Body of pancreas (tissue), 4 donors: ENCODE results near the gene MLH1. TPM values are rescaled to one million over a fixed set of nuclear protein-coding genes. Genes with fewer than 3 reads are reported as not detected.

Source experiments
- ATAC-seq: fragments of 150-250 bp; one replicate; pipeline ENCODE4 v1.9.1; 2016
- DNase-seq, 4 donors: peaks; one replicate each; pipeline ENCODE4 v3.0.0-alpha.2; 2019
- H3K27ac ChIP-seq, 4 donors: fragments of 200-600 bp; sonication (generic); 1 replicate in 3 of 4; 2 replicates in 1 of 4; pipeline versions ENCODE4 v1.5.1 to v1.6.1; 2016 to 2019; ENCODE audit warnings: mild to moderate bottlenecking in 1 of 4, mixed read lengths in 1 of 4, moderate library complexity in 1 of 4
- H3K27me3 ChIP-seq, 2 donors: fragments of 200-600 bp; sonication (generic); one replicate each; pipeline ENCODE4 v1.6.0; 2016; ENCODE audit warnings: mild to moderate bottlenecking in 1 of 2
- H3K36me3 ChIP-seq, 2 donors: fragments of 200-600 bp; sonication (generic); replicated peaks in 1 of 2; 2 replicates each; pipeline ENCODE4 v1.5.1; 2016; ENCODE audit warnings: low read depth in 2 of 2; ENCODE audit not compliant: insufficient read depth in 1 of 2
- H3K4me1 ChIP-seq: fragments of 200-600 bp; sonication (generic); one replicate; pipeline ENCODE4 v1.6.0; 2016
- H3K4me3 ChIP-seq, 2 donors: fragments of 200-600 bp; sonication (generic); 1 replicate in 1 of 2; 2 replicates in 1 of 2; pipeline ENCODE4 v1.5.1; 2016 to 2019
- H3K9me3 ChIP-seq, 3 donors: fragments of 200-600 bp; sonication (generic); 1 replicate in 2 of 3; 2 replicates in 1 of 3; pipeline ENCODE4 v1.5.1; 2016
- CTCF ChIP-seq, 7 experiments: fragments of 450-650 bp in 4 of 7; fragments of 200-600 bp in 3 of 7; sonication (generic) in 3 of 7; IDR thresholded peaks; one replicate each; pipeline ENCODE4 v1.5.1; 2016 to 2019; ENCODE audit warnings: antibody characterized with exemption in 7 of 7
- POLR2A ChIP-seq, 3 donors: fragments of 450-650 bp; IDR thresholded peaks; one replicate each; pipeline ENCODE4 v1.6.1; 2016; ENCODE audit warnings: antibody characterized with exemption in 3 of 3, mild to moderate bottlenecking in 2 of 3
- WGBS, 2 donors: methylation state at CpG; one replicate each; pipeline ENCODE4 v1.1.5; 2017; 5-methylcytosine and 5-hydroxymethylcytosine counted together
- intact Hi-C: fragments of 100-400 bp; cut with DNase I; formaldehyde crosslinking; loops from one replicate; pipeline ENCODE4 v1.15.1; 2023
- total RNA-seq, 2 donors: library from RNA; depleted of rRNA; stranded (reverse); fragments of >200 nt; gene quantifications; one replicate each; pipeline ENCODE4 v1.1.0, GENCODE V29; 2016

Gene MLH1
- total RNA-seq: 10 to 100 TPM; 16.9 to 38.9 TPM

DNA sequence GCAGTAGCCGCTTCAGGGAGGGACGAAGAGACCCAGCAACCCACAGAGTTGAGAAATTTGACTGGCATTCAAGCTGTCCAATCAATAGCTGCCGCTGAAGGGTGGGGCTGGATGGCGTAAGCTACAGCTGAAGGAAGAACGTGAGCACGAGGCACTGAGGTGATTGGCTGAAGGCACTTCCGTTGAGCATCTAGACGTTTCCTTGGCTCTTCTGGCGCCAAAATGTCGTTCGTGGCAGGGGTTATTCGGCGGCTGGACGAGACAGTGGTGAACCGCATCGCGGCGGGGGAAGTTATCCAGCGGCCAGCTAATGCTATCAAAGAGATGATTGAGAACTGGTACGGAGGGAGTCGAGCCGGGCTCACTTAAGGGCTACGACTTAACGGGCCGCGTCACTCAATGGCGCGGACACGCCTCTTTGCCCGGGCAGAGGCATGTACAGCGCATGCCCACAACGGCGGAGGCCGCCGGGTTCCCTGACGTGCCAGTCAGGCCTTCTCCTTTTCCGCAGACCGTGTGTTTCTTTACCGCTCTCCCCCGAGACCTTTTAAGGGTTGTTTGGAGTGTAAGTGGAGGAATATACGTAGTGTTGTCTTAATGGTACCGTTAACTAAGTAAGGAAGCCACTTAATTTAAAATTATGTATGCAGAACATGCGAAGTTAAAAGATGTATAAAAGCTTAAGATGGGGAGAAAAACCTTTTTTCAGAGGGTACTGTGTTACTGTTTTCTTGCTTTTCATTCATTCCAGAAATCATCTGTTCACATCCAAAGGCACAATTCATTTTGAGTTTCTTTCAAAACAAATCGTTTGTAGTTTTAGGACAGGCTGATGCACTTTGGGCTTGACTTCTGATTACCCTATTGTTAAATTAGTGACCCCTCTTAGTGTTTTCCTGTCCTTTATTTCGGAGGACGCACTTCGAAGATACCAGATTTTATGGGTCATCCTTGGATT is at the start of gene MLH1:
Gene MLH1, plus strand, starts transcription at position 193 of the 958 bp plus-strand sequence. Its CDS starts 30 bp downstream, at position 223.
- H3K4me3 ChIP-seq: peak within 1 kb of the TSS; percentile 38 to 41
- 0 to 1% methylated on average over 38 to 47 of the region's 47 CpGs for WGBS, 2 donors
- peaks cover 0 to 2% of the 10 kb centered on the region in 2 donors for H3K36me3 ChIP-seq
- H3K9me3 ChIP-seq: no peaks in the 10 kb centered on the region
- H3K4me1 ChIP-seq: peaks cover 45% of the 10 kb centered on the region
- TF ChIP-seq CTCF (IDR thresholded peaks at IDR 0.05) (peak in 1 of 7 experiments; percentile 5), POLR2A (IDR thresholded peaks at IDR 0.05) (peak; percentile 57 to 74 (median 69))
- H3K27ac ChIP-seq: peak within 1 kb of the TSS; percentile 93 to 99 (median 95)
- ATAC-seq: peak; percentile 93
- peak; percentile 95 to 100 (median 100) for DNase-seq
- H3K27me3 ChIP-seq: no peaks in the 10 kb centered on the region
- intact Hi-C loops: no loop called here

DNA sequence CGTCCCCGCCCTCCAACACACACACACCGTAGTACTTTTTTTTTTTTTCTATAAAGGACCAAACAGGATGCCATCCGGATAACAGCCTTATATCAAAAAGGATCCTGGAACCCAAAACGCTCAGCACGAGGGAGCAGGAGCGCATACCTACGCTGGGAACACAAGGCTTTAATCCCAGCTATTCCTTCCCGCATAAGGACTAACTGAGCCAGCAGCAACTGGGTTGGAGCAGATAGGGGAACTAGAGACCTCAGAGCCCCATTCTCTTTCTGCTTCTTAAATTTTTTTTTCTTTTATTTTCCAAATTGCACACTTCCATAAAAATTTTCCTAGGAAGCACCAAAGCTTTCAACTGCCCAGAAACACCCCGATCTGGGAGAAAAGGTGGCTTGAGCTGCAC is 49.7 kb upstream of the MLH1 start:
- Histone ChIP-seq H3K36me3 (no peaks in the 10 kb centered on the region), H3K27me3 (no peaks in the 10 kb centered on the region), H3K9me3 (no peaks in the 10 kb centered on the region), H3K4me1 (peaks cover 16% of the 10 kb centered on the region), H3K27ac (peak overlapping the region in 2 of 4 donors; percentile 22 to 47), H3K4me3 (peak overlapping the region in 1 of 2 donors; percentile 86)
- intact Hi-C loops: no loop called here
- 31 to 43% methylated on average over 10 of the region's 10 CpGs for WGBS, 2 donors
- no peak for ATAC-seq
- TF ChIP-seq POLR2A (IDR thresholded peaks at IDR 0.05): no peak
- TF ChIP-seq CTCF (IDR thresholded peaks at IDR 0.05): no peak
- DNase-seq: no peak

- peak overlapping the region in 3 of 4 donors; percentile 22 to 47 (median 25) for H3K27ac ChIP-seq
- DNase-seq (peak; percentile 56 to 75 (median 68)), ATAC-seq (peak; percentile 81)
- 0% methylated on average over 12 to 55 of the region's 56 CpGs for WGBS, 2 donors
- peak in 1 of 3 donors; percentile 11 for TF ChIP-seq POLR2A (IDR thresholded peaks at IDR 0.05)
- TF ChIP-seq CTCF (IDR thresholded peaks at IDR 0.05): peak in 2 of 7 experiments; percentile 11 to 23
- peak overlapping the region; percentile 77 to 86 for H3K4me3 ChIP-seq
- intact Hi-C loops: no loop called here
- no peaks in the 10 kb centered on the region for H3K27me3 ChIP-seq
- no peaks in the 10 kb centered on the region for H3K36me3 ChIP-seq
- H3K9me3 ChIP-seq: no peaks in the 10 kb centered on the region
- H3K4me1 ChIP-seq: peaks cover 16% of the 10 kb centered on the region
Observed at GRCh38 chr3:36944012-36944640, 49.2 kb upstream of the MLH1 start.

DNA sequence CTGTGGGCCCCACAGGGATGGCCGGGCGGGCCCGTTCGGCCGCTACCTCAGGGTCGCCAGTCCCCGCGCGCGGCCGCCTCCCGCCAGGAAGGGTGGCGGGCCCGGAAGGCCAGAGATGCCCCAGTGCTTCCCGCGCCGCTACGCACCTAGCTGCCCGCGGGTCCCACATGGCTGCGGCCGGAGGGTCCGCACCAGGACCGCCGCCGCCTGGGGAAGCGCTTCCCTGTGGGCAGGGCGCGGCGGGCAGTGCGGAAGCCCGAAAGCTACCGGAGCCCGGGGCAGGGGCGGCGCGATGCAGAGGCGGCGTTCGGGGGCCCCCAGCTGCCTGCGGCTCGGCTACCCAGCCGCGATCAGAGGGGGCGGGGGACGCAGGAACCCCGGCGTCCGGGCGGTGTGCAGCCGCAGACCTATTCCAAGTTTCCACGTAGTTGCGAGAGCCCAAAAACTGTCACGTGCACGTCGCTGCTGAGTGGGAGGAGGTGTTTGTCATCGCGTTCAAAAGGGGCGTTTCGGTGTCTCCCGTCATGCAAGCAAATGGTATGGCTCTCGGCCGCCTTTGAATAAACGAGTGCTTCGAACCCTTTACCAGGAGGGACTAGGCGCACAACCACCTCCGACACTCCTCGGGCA is 48.6 kb upstream of the MLH1 start, which contains the start of gene TRANK1:
Gene TRANK1, minus strand, starts transcription at position 414 of the 630 bp plus-strand sequence. Its CDS starts 245 bp downstream, at position 169.
- H3K4me1 ChIP-seq: peaks cover 16% of the 10 kb centered on the region
- no peaks in the 10 kb centered on the region for H3K36me3 ChIP-seq
- peak within 1 kb of the TSS; percentile 77 to 86 for H3K4me3 ChIP-seq
- ATAC-seq (peak; percentile 59), DNase-seq (peak; percentile 21 to 64 (median 44))
- 3 to 10% methylated on average over 20 to 49 of the region's 68 CpGs for whole genome bisulfite sequencing, 2 donors
- intact Hi-C loops: no loop called here
- no peak for TF ChIP-seq CTCF (IDR thresholded peaks at IDR 0.05)
- TF ChIP-seq POLR2A (IDR thresholded peaks at IDR 0.05): peak in 2 of 3 donors; percentile 13 to 24
- H3K9me3 ChIP-seq: no peaks in the 10 kb centered on the region
- H3K27me3 ChIP-seq: no peaks in the 10 kb centered on the region
- H3K27ac ChIP-seq: peak within 1 kb of the TSS in 3 of 4 donors; percentile 22 to 47 (median 25)
